Hepatocyte (in vitro differentiated cells): ENCODE measurements around the gene PDIA2. TPM values are rescaled to one million over a fixed set of nuclear protein-coding genes. Genes with fewer than 3 reads are reported as not detected.

ENCODE experiments used
- DNase-seq: peaks from one replicate; pipeline ENCODE4 v3.0.0-alpha.2; 2016; ENCODE audit warnings: low spot score
- H2AFZ ChIP-seq: fragments of 200-600 bp; sonication (generic); 2 replicates; pipeline ENCODE4 v1.6.0; 2016; ENCODE audit warnings: antibody characterized with exemption, mild to moderate bottlenecking
- H3K27ac ChIP-seq: fragments of 200-600 bp; sonication (generic); 2 replicates; pipeline ENCODE4 v1.5.1; 2016; ENCODE audit warnings: mild to moderate bottlenecking
- H3K27me3 ChIP-seq: fragments of 200-600 bp; sonication (generic); 2 replicates; pipeline ENCODE4 v1.6.1; 2016
- H3K36me3 ChIP-seq: fragments of 200-600 bp; sonication (generic); replicated peaks from 2 replicates; pipeline ENCODE4 v1.5.1; 2016; ENCODE audit warnings: low read depth; ENCODE audit not compliant: insufficient read depth
- H3K4me1 ChIP-seq: fragments of 200-600 bp; sonication (generic); 2 replicates; pipeline ENCODE4 v1.5.1; 2016; ENCODE audit warnings: mild to moderate bottlenecking, moderate library complexity; ENCODE audit not compliant: insufficient read depth
- H3K4me2 ChIP-seq: fragments of 200-600 bp; sonication (generic); 2 replicates; pipeline ENCODE4 v1.6.0; 2016
- H3K4me3 ChIP-seq: fragments of 200-600 bp; sonication (generic); 2 replicates; pipeline ENCODE4 v1.5.1; 2016; ENCODE audit warnings: mild to moderate bottlenecking
- H3K79me2 ChIP-seq: fragments of 200-600 bp; sonication (generic); 2 replicates; pipeline ENCODE4 v1.6.0; 2017; ENCODE audit warnings: mild to moderate bottlenecking
- H3K9me2 ChIP-seq: fragments of 200-600 bp; sonication (generic); replicated peaks from 2 replicates; pipeline ENCODE4 v1.6.0; 2017; ENCODE audit warnings: mild to moderate bottlenecking; ENCODE audit not compliant: insufficient read depth
- H3K9me3 ChIP-seq: fragments of 200-600 bp; sonication (generic); 2 replicates; pipeline ENCODE4 v1.5.1; 2016; ENCODE audit warnings: low read depth, mild to moderate bottlenecking
- H4K20me1 ChIP-seq: fragments of 200-600 bp; sonication (generic); 2 replicates; pipeline ENCODE4 v1.6.0; 2016; ENCODE audit warnings: mild to moderate bottlenecking; ENCODE audit not compliant: insufficient read depth, poor library complexity, severe bottlenecking
- EZH2 ChIP-seq: fragments of 200-600 bp; sonication (generic); IDR thresholded peaks from 2 replicates; pipeline ENCODE4 v1.6.1; 2016; ENCODE audit warnings: antibody characterized with exemption, mild to moderate bottlenecking, borderline replicate concordance
- EZH2phosphoT487 ChIP-seq: fragments of 200-600 bp; sonication (generic); IDR thresholded peaks from one replicate; pipeline ENCODE4 v1.6.1; 2018; ENCODE audit warnings: antibody characterized with exemption, mild to moderate bottlenecking, low read depth, moderate library complexity; ENCODE audit not compliant: unreplicated experiment, severe bottlenecking
- WGBS: methylation state at CpG from one replicate; pipeline ENCODE4 v1.1.6; 2016; ENCODE audit warnings: low lambda C conversion rate; ENCODE audit errors: missing lambda C conversion rate; 5-methylcytosine and 5-hydroxymethylcytosine counted together
- polyA plus RNA-seq: library from polyadenylated mRNA; unstranded; fragments of >200 nt; fragmentation: Nextera tagmentation; extraction: Ambion mirVana; gene quantifications from 2 replicates; pipeline ENCODE4 v1.2.1, GENCODE V29; 2016
- total RNA-seq: library from RNA; depleted of rRNA; stranded (reverse); fragments of >200 nt; gene quantifications from 2 replicates; pipeline ENCODE4 v1.2.3, GENCODE V29; 2014
- TF ChIP-seq, protein P1 (sequence below): fragments of 200-600 bp; sonication (generic); IDR thresholded peaks from 2 replicates; pipeline ENCODE4 v1.5.1; 2016; ENCODE audit warnings: antibody characterized with exemption, mild to moderate bottlenecking; ENCODE audit not compliant: poor library complexity

PDIA2 gene
- total and polyA plus RNA-seq, 2 experiments from 2014 or later: 0.47 TPM; not detected in 1

- TF ChIP-seq, protein P1, sequence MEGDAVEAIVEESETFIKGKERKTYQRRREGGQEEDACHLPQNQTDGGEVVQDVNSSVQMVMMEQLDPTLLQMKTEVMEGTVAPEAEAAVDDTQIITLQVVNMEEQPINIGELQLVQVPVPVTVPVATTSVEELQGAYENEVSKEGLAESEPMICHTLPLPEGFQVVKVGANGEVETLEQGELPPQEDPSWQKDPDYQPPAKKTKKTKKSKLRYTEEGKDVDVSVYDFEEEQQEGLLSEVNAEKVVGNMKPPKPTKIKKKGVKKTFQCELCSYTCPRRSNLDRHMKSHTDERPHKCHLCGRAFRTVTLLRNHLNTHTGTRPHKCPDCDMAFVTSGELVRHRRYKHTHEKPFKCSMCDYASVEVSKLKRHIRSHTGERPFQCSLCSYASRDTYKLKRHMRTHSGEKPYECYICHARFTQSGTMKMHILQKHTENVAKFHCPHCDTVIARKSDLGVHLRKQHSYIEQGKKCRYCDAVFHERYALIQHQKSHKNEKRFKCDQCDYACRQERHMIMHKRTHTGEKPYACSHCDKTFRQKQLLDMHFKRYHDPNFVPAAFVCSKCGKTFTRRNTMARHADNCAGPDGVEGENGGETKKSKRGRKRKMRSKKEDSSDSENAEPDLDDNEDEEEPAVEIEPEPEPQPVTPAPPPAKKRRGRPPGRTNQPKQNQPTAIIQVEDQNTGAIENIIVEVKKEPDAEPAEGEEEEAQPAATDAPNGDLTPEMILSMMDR: no peak
- no peak for TF ChIP-seq EZH2phosphoT487
- TF ChIP-seq EZH2: no peak
- H3K27me3 ChIP-seq: no peaks in the 10 kb centered on the region
- H2AFZ ChIP-seq: no peak overlapping the region
- no peaks in the 10 kb centered on the region for H3K4me1 ChIP-seq
- H3K27ac ChIP-seq: no peak overlapping the region
- DNase-seq: no peak
- 95% methylated on average over 24 of the region's 32 CpGs for WGBS
- H3K9me2 ChIP-seq: no peaks in the 10 kb centered on the region
- no peak overlapping the region for H3K4me3 ChIP-seq
- H3K36me3 ChIP-seq: no peaks in the 10 kb centered on the region
- no peak overlapping the region for H3K4me2 ChIP-seq
- H3K79me2 ChIP-seq: no peaks in the 10 kb centered on the region
- no peaks in the 10 kb centered on the region for H3K9me3 ChIP-seq
- no peaks in the 10 kb centered on the region for H4K20me1 ChIP-seq
Observed at GRCh38 chr16:293043-293775, 10.2 kb downstream of the PDIA2 start.

DNA sequence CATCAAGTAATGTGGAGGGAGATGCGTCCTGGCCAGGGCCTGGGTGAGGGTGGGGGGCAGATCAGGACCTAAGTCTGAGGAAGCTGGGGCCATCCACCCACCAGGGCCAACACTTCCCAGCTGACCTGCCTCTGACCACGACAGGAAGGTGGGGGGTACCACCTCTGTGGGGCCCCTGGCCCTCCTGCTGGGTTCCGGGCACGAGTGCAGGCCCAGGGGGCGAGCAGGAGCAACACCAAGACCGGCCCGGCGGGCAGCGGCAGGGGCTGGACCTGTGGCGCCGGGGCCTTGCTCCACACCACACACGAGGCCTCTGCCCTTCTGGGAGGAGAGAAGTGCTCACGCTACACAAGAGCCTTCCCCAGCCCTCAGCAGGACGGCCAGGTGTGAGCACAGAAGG is 13.3 kb downstream of the PDIA2 start:
- TF ChIP-seq, protein P1: no peak
- no peak for TF ChIP-seq EZH2
- no peak for TF ChIP-seq EZH2phosphoT487
- Histone ChIP-seq H3K9me3 (no peaks in the 10 kb centered on the region), H3K79me2 (no peaks in the 10 kb centered on the region), H3K9me2 (no peaks in the 10 kb centered on the region), H3K4me3 (no peak overlapping the region), H3K27me3 (no peaks in the 10 kb centered on the region), H3K4me2 (no peak overlapping the region), H2AFZ (no peak overlapping the region), H4K20me1 (no peaks in the 10 kb centered on the region), H3K27ac (no peak overlapping the region), H3K4me1 (no peaks in the 10 kb centered on the region), H3K36me3 (no peaks in the 10 kb centered on the region)
- no peak for DNase-seq
- WGBS: 98% methylated on average over 13 of the region's 14 CpGs

DNA sequence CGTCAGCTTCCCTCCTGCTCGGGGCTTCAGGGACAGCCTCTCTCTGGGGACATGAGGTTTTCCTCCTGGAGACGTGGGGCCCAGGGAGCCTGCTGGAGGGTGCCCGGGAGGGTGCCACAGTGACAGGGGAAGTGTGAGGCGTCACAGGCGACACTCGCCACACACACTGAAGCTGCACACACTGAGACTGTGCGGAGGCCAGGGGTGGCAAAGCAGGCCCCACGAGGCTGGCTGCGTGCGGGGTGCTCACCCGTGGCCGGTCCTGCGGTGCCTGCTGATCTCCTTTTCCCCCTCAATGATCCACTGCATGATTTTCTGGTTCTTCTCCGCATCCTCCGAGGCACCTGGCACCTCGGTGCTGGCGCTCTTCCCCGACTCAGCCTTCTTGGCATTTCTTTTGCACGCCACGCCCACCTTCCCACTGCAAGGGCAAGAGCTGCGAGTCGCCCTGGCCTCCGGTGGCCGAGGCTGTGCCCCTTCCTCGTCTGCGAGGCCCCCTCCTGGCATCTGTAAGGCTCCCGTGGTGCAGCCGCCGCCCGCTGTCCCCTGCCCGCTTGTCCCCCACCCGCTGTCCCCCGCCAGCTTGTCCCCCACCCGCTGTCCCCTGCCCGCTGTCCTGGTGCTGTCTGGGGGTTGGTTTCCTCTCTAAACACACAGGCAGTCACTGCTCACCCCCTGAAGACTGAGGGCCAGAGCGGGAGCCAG is 14.0 kb downstream of the PDIA2 start:
- H3K4me1 ChIP-seq: no peaks in the 10 kb centered on the region
- H3K36me3 ChIP-seq: no peaks in the 10 kb centered on the region

More for the DNA sequence above, 14.0 kb downstream of the PDIA2 start:
- WGBS: 96% methylated on average over 34 of the region's 37 CpGs
- Histone ChIP-seq H3K9me2 (no peaks in the 10 kb centered on the region), H3K27ac (no peak overlapping the region), H3K79me2 (no peaks in the 10 kb centered on the region), H2AFZ (no peak overlapping the region), H3K4me2 (no peak overlapping the region), H3K27me3 (no peaks in the 10 kb centered on the region), H4K20me1 (no peaks in the 10 kb centered on the region), H3K9me3 (no peaks in the 10 kb centered on the region), H3K4me3 (no peak overlapping the region)
- no peak for DNase-seq
- TF ChIP-seq, protein P1: no peak
- TF ChIP-seq EZH2 (no peak), EZH2phosphoT487 (no peak)
